ENCODE measurements around the gene SMYD5. TPM values are rescaled to one million over a fixed set of nuclear protein-coding genes. Genes with fewer than 3 reads are reported as not detected.

SMYD5 gene
- total and polyA plus RNA-seq, 9 of the 15 experiments (the other 6 are each of a cell fraction or from before 2014, with no cell fraction given): 11.4 to 56.8 (median 32.0) TPM

DNA sequence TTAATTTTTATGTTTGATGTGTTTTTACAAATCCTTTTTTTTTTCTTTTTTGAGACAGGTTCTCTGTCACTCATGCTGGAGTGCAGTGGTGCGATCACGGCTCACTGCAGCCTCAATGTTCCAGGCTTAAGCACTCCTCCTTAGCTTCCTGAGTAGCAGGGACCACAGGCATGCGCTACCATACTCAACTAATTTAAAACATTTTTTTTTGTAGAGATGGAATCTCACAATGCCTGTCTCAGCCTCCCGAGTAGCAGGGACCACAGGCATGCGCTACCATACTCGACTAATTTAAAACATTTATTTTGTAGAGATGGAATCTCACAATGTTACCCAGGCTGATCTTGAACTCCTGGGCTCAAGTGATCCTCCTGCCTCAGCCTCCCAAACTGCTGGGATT, 8.4 kb upstream of the SMYD5 start:
- in situ Hi-C loops (cut with MboI): no loop called here
- Histone ChIP-seq H3K9me1 (ENCODE audit: control insufficient read depth, insufficient read depth, low read length) (no peaks in the 10 kb centered on the region), H3K4me1 (replicated peaks in 1 of 2; ENCODE audit: control insufficient read depth in 2 of 2, insufficient read depth in 2 of 2, low read length in 2 of 2) (peaks cover 9 to 14% of the 10 kb centered on the region in 2 experiments; a peak in 4 of 5 replicates), H3K4me2 (ENCODE audit: insufficient read depth, low read length) (no peak overlapping the region), H3K27me3 (ENCODE audit: control insufficient read depth in 2 of 2, insufficient read depth in 2 of 2, low read length in 2 of 2) (peaks cover 2 to 26% of the 10 kb centered on the region in 2 experiments; a peak in 2 of 5 replicates), H2AFZ (ENCODE audit: low read depth, low read length) (no peak overlapping the region), H3K79me2 (ENCODE audit: control insufficient read depth, insufficient read depth, low read length) (no peaks in the 10 kb centered on the region), H4K20me1 (replicated peaks; ENCODE audit: control insufficient read depth, insufficient read depth, low read length) (no peaks in the 10 kb centered on the region), H3K36me3 (ENCODE audit: control insufficient read depth, insufficient read depth, low read length) (no peaks in the 10 kb centered on the region), H3K4me3 (no peak overlapping the region), H3K27ac (ENCODE audit: extremely low read depth, low read depth, low read length) (no peak overlapping the region), H3K9ac (ENCODE audit: insufficient read depth in 1 of 2, low read depth in 2 of 2, low read length in 2 of 2) (no peak overlapping the region), H3K9me3 (replicated peaks; ENCODE audit: control insufficient read depth, insufficient read depth, low read depth, low read length) (no peaks in the 10 kb centered on the region; the same call in 1 of the 2 replicates)
- intact Hi-C loops (cut with micrococcal nuclease): no loop called here
- DNase-seq (ENCODE audit: extremely low read depth in 1 of 4, low spot score in 3 of 4) (no peak), ATAC-seq (no peak), FAIRE-seq (no peak)
- no TSS peak for BruUV-seq (replicated peaks)
- WGBS (ENCODE audit: insufficient coverage, low coverage, missing lambda C conversion rate): 30% methylated on average over 6 of the region's 6 CpGs
- ChIA-PET CTCF (ENCODE audit: low intra/inter-chr PET ratio) (no interaction called here), POLR2A (interaction anchor here (0.6 kb wide), 1 partner anchor 481 kb away, joined by 4 read pairs; no protein-coding TSS in a partner anchor)
- TF ChIP-seq SMC3 (conservative IDR thresholded peaks at IDR 0.05; ENCODE audit: insufficient read depth, low read depth, low read length) (no peak), PHF20 (IDR thresholded peaks at IDR 0.05; ENCODE audit: partially characterized antibody) (no peak), ZNF274 (IDR thresholded peaks at IDR 0.05; ENCODE audit: borderline replicate concordance, low read depth, low read length) (no peak), ZNF764 (CRISPR knock-in tag; IDR thresholded peaks at IDR 0.05; ENCODE audit: low read depth) (no peak), BCL6 (CRISPR knock-in tag; IDR thresholded peaks at IDR 0.05) (no peak), ZZZ3 (IDR thresholded peaks at IDR 0.05) (no peak), TAF7 (tag; IDR thresholded peaks at IDR 0.05) (no peak)
- TF ChIP-seq, protein P1, sequence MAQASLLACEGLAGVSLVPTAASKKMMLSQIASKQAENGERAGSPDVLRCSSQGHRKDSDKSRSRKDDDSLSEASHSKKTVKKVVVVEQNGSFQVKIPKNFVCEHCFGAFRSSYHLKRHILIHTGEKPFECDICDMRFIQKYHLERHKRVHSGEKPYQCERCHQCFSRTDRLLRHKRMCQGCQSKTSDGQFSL (CRISPR knock-in tag; IDR thresholded peaks at IDR 0.05): no peak
- TF ChIP-seq, protein P1 (tag; IDR thresholded peaks at IDR 0.05): no peak
- TF ChIP-seq, protein P2, sequence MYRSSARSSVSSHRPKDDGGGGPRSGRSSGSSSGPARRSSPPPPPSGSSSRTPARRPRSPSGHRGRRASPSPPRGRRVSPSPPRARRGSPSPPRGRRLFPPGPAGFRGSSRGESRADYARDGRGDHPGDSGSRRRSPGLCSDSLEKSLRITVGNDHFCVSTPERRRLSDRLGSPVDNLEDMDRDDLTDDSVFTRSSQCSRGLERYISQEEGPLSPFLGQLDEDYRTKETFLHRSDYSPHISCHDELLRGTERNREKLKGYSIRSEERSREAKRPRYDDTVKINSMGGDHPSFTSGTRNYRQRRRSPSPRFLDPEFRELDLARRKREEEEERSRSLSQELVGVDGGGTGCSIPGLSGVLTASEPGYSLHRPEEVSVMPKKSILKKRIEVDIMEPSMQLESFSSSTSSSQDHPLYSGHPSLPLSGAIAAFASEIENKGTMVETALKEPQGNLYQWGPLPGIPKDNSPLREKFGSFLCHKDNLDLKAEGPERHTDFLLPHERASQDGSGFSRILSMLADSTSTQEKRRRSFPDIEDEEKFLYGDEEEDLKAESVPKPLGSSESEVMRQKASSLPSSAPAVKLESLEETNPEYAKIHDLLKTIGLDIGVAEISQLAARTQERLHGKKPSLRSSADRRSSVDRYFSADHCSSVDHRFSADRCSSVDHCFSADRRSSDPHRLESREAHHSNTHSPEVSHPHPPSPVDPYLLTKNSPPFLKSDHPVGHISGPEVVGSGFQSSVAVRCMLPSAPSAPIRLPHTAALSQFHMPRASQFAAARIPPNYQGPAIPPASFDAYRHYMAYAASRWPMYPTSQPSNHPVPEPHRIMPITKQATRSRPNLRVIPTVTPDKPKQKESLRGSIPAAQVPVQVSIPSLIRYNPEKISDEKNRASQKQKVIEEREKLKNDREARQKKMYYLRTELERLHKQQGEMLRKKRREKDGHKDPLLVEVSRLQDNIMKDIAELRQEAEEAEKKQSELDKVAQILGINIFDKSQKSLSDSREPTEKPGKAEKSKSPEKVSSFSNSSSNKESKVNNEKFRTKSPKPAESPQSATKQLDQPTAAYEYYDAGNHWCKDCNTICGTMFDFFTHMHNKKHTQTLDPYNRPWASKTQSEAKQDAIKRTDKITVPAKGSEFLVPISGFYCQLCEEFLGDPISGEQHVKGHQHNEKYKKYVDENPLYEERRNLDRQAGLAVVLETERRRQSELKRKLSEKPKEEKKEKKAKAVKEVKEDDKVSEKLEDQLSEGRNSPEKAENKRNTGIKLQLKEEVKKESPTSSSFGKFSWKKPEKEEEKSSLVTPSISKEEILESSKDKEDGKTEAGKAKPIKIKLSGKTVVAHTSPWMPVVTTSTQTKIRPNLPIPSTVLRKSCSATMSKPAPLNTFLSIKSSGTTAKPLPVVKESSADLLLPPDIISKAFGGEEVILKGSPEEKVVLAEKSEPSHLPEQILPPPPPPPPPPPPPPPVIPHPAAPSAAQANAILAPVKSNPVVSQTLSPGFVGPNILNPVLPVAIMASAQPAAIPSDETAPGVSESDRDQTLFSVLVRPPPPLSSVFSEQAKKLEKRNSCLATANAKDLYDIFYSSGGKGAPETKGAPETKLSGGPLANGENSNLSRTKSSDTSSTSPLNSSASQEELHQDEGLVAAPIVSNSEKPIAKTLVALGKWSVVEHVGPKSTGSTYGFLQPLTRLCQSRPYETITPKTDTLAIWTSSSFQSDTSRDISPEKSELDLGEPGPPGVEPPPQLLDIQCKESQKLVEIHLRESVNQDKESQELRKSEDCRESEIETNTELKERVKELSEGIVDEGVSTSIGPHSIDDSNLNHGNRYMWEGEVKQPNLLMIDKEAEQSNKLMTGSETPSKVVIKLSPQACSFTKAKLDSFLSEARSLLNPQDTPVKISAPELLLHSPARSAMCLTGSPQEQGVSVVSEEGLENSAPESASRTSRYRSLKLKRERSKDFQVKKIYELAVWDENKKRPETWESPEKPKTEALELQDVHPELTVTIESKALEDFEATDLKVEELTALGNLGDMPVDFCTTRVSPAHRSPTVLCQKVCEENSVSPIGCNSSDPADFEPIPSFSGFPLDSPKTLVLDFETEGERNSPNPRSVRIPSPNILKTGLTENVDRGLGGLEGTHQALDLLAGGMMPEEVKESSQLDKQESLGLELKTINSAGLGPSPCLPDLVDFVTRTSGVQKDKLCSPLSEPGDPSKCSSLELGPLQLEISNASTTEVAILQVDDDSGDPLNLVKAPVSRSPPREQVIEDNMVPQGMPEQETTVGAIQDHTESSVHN (IDR thresholded peaks at IDR 0.05; ENCODE audit: borderline replicate concordance in 1 of 2, low read depth in 1 of 2): no peak
- TF ChIP-seq, protein P3, sequence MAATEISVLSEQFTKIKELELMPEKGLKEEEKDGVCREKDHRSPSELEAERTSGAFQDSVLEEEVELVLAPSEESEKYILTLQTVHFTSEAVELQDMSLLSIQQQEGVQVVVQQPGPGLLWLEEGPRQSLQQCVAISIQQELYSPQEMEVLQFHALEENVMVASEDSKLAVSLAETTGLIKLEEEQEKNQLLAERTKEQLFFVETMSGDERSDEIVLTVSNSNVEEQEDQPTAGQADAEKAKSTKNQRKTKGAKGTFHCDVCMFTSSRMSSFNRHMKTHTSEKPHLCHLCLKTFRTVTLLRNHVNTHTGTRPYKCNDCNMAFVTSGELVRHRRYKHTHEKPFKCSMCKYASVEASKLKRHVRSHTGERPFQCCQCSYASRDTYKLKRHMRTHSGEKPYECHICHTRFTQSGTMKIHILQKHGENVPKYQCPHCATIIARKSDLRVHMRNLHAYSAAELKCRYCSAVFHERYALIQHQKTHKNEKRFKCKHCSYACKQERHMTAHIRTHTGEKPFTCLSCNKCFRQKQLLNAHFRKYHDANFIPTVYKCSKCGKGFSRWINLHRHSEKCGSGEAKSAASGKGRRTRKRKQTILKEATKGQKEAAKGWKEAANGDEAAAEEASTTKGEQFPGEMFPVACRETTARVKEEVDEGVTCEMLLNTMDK (IDR thresholded peaks at IDR 0.05; ENCODE audit: borderline replicate concordance, insufficient read depth, low read depth, low read length, poor library complexity, severe bottlenecking): no peak

Data from K562 (cell line).